Heart left ventricle (tissue), 13 donors: ENCODE results near the gene TRIAP1.

Source experiments
- POLR2A ChIP-seq, 2 donors: fragments of 450-650 bp; IDR thresholded peaks; one replicate each; pipeline ENCODE4 v1.6.1; 2017; ENCODE audit warnings: antibody characterized with exemption in 2 of 2, mild to moderate bottlenecking in 2 of 2, moderate library complexity in 2 of 2
- TF ChIP-seq, protein P1 (sequence below), 12 donors: fragments of 200-600 bp; sonication (generic) in 4 of 12; IDR thresholded peaks; one replicate each; pipeline versions ENCODE4 v1.5.0 to v1.8.0; 2018 to 2022; ENCODE audit warnings: antibody characterized with exemption in 12 of 12, mild to moderate bottlenecking in 5 of 12
- donor health status: ischemic (EF 13 %, LVEDD 7.1; RV severe dilation, severe dysfunction).
- donor health status: DM: no; HTN: yes; CAD: no.
- donor health status: DM: no; HTN: no; CAD: no.
- donor health status: ischemic (EF 25% LVEDD 6.9; RV normal size, moderate dysfunction).
- donor health status: ischemic (EF 25% LVEDD 5.7; RV mildly dilated, moderate dysfunction).
- donor health status: ischemic (EF 35%, LVEDD 5.7; RV mildly dilated, moderate dysfunction).
- donor health status: nonischemic (EF 11% LVEDD 7.7; RV severe dilation, severe dysfunction).
- donor health status: DM: yes; HTN: yes; CAD: no.
- donor health status: PGD.
- donor health status: ischemic (EF 29% LVEDD 5.4; RV normal size, mild dysfunction).
- donor health status: nonischemic (EF 23%, LVEDD 6.1; RV moderate dilation, normal function).

DNA sequence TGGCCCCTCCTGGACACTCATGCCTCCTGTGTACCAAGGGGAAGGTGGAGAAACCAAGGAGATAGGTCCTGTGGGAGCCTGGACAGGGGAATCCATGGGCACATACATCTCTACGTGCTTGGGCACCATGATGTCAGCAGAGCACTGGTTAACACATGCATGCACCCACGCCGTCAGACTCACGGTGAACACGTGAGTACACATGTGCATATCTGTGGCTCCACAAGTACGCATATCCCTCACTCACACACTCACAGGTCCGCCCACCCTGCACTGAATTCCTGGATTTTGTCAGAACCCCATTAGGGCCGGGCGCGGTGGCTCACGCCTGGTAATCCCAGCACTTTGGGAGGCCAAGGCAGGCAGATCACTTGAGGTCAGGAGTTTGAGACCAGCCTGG is 37.4 kb downstream of the TRIAP1 start:
- TF ChIP-seq, protein P1, sequence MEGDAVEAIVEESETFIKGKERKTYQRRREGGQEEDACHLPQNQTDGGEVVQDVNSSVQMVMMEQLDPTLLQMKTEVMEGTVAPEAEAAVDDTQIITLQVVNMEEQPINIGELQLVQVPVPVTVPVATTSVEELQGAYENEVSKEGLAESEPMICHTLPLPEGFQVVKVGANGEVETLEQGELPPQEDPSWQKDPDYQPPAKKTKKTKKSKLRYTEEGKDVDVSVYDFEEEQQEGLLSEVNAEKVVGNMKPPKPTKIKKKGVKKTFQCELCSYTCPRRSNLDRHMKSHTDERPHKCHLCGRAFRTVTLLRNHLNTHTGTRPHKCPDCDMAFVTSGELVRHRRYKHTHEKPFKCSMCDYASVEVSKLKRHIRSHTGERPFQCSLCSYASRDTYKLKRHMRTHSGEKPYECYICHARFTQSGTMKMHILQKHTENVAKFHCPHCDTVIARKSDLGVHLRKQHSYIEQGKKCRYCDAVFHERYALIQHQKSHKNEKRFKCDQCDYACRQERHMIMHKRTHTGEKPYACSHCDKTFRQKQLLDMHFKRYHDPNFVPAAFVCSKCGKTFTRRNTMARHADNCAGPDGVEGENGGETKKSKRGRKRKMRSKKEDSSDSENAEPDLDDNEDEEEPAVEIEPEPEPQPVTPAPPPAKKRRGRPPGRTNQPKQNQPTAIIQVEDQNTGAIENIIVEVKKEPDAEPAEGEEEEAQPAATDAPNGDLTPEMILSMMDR (IDR thresholded peaks at IDR 0.05) = no peak
- no peak for TF ChIP-seq POLR2A (IDR thresholded peaks at IDR 0.05)
